Neuron (in vitro differentiated cells): ENCODE measurements around the gene PLEKHG2.

Experiments
- H2AFZ ChIP-seq: one replicate; pipeline ENCODE4 v1.6.1; 2013; ENCODE audit warnings: low read depth, mild to moderate bottlenecking, inconsistent platforms, low read length, moderate library complexity
- H3K27me3 ChIP-seq: one replicate; pipeline ENCODE4 v1.6.1; 2013; ENCODE audit warnings: low read length; ENCODE audit not compliant: insufficient read depth
- H3K36me3 ChIP-seq: one replicate; pipeline ENCODE4 v1.6.1; 2013; ENCODE audit warnings: low read length; ENCODE audit not compliant: insufficient read depth
- H3K4me1 ChIP-seq: one replicate; pipeline ENCODE4 v1.6.1; 2013; ENCODE audit warnings: low read length; ENCODE audit not compliant: insufficient read depth
- H3K4me3 ChIP-seq: 2 replicates; pipeline ENCODE4 v1.5.1; 2013; ENCODE audit warnings: mild to moderate bottlenecking, low read length, moderate library complexity
- H3K9me3 ChIP-seq: one replicate; pipeline ENCODE4 v1.6.1; 2013; ENCODE audit warnings: low read length

Gene PLEKHG2

GRCh38 chr19:39471756-39472536, 59.5 kb downstream of the PLEKHG2 start:
- no peaks in the 10 kb centered on the region for H3K27me3 ChIP-seq
- H2AFZ ChIP-seq: no peak overlapping the region
- no peaks in the 10 kb centered on the region for H3K4me1 ChIP-seq
- no peaks in the 10 kb centered on the region for H3K9me3 ChIP-seq
- H3K4me3 ChIP-seq: no peak overlapping the region
- H3K36me3 ChIP-seq: peaks cover 89% of the 10 kb centered on the region

- Histone ChIP-seq H2AFZ (no peak overlapping the region), H3K4me3 (no peak overlapping the region), H3K36me3 (peaks cover 82% of the 10 kb centered on the region), H3K27me3 (no peaks in the 10 kb centered on the region), H3K9me3 (no peaks in the 10 kb centered on the region), H3K4me1 (no peaks in the 10 kb centered on the region)
These were observed 60.4 kb downstream of the PLEKHG2 start for GRCh38 chr19:39472746-39473442.

DNA sequence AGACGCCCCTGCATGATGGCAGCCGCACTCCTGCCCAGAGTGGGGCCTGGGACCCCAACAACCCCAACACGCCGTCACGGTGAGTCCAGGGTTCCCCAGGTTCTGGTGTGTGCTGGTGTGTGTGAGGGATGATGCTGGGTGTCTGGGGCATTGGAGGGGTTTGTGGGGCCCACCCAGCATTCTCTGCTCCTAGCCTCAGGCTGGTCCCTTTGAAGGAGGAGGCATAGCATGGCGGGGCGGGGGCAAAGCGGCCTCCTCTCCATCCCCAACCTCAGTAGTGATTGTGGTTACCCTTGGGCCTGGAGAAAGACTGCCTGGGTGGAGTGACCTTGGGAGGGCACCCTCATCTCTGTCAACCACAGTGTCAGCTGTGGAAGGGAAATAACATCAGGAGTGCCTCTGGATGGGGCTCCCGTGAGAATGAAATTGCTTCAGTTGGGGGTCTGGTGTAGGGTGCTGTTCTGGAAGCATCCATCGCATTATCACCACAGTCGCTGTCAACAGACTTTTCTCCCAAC, 61.0 kb downstream of the PLEKHG2 start:
- Histone ChIP-seq H3K4me3 (no peak overlapping the region), H3K36me3 (peaks cover 75% of the 10 kb centered on the region), H3K27me3 (no peaks in the 10 kb centered on the region), H2AFZ (no peak overlapping the region), H3K9me3 (no peaks in the 10 kb centered on the region), H3K4me1 (no peaks in the 10 kb centered on the region)

GRCh38 chr19:39474139-39474620, 61.7 kb downstream of the PLEKHG2 start:
- Histone ChIP-seq H3K4me3 (no peak overlapping the region), H3K27me3 (no peaks in the 10 kb centered on the region), H2AFZ (no peak overlapping the region), H3K9me3 (no peaks in the 10 kb centered on the region), H3K4me1 (no peaks in the 10 kb centered on the region), H3K36me3 (peaks cover 69% of the 10 kb centered on the region)

GRCh38 chr19:39475748-39476147, 63.3 kb downstream of the PLEKHG2 start:
- H2AFZ ChIP-seq: no peak overlapping the region
- H3K36me3 ChIP-seq: peaks cover 53% of the 10 kb centered on the region
- no peak overlapping the region for H3K4me3 ChIP-seq
- H3K9me3 ChIP-seq: no peaks in the 10 kb centered on the region
- H3K4me1 ChIP-seq: peaks cover 6% of the 10 kb centered on the region
- H3K27me3 ChIP-seq: no peaks in the 10 kb centered on the region
